ENCODE measurements around the gene DPH3.

Gene DPH3

DNA sequence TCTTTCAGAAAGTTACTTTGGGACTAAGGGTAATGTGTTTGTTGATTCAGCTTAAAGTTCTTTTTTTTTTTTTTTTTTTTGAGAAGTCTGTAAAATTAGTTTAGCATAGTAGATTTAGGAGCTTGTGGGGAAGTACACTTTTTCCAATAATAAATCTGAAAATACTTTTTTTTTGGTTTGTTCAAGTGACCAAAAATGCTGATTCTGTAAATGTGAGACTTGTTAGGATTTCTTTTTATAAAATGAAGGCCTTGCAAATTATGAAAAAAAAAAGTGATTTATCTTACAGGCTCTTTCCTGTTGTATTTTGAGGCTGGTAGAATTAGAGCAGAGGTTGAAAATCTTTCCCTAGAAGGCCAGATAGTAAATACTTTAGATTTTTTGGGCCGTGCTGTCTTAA lies 7.8 kb upstream of the DPH3 start:
- TF ChIP-seq CTCF (IDR thresholded peaks at IDR 0.05; ENCODE audit: low read depth, low read length): no peak
- no peak overlapping the region for H3K4me3 ChIP-seq (ENCODE audit: low read depth, low read length)
- no peak for DNase-seq (ENCODE audit: low read depth, low spot score)
- in situ Hi-C loops (cut with HindIII; ENCODE audit: low sequenced_read_pairs): no loop called here

GRCh38 chr3:16270855-16271254 lies 6.1 kb upstream of the DPH3 start:
- in situ Hi-C loops (cut with HindIII; ENCODE audit: low sequenced_read_pairs): no loop called here
- DNase-seq (ENCODE audit: low read depth, low spot score): no peak
- H3K4me3 ChIP-seq (ENCODE audit: low read depth, low read length): no peak overlapping the region
- TF ChIP-seq CTCF (IDR thresholded peaks at IDR 0.05; ENCODE audit: low read depth, low read length): no peak

DNA sequence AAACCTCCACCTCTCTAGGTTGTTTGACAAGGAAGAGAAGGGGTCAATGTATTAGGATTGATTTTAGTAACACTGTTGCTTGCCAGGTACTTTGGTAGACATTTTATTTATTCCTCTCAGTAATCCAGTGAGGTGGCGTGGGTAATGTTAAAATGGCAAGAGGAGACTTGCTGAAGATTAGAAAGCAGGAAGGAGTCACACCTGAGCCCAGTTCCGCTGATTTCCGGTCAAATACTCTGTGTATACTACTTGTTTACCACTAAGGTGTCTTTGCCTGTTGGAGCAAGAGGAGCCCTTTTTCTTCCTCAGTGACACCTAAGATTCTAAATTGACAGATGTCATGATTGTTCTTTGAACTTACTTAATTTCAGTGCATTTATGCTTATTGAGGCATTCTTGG lies 2.0 kb upstream of the DPH3 start:
- in situ Hi-C loops (cut with HindIII; ENCODE audit: low sequenced_read_pairs): no loop called here
- TF ChIP-seq CTCF (IDR thresholded peaks at IDR 0.05; ENCODE audit: low read depth, low read length): no peak
- no peak overlapping the region for H3K4me3 ChIP-seq (ENCODE audit: low read depth, low read length)
- DNase-seq (ENCODE audit: low read depth, low spot score): no peak

- in situ Hi-C loops (cut with HindIII; ENCODE audit: low sequenced_read_pairs): no loop called here
Observed at GRCh38 chr3:16265455-16265786, 678 bp upstream of the DPH3 start.

GRCh38 chr3:16264174-16264707 lies 502 bp downstream of the DPH3 start:
- peak overlapping the region; percentile 93 for H3K4me3 ChIP-seq (ENCODE audit: low read depth, low read length)
- no peak for TF ChIP-seq CTCF (IDR thresholded peaks at IDR 0.05; ENCODE audit: low read depth, low read length)
- no peak for DNase-seq (ENCODE audit: low read depth, low spot score)
- in situ Hi-C loops (cut with HindIII; ENCODE audit: low sequenced_read_pairs): no loop called here

More at GRCh38 chr3:16265455-16265786, 678 bp upstream of the DPH3 start:
- no peak for TF ChIP-seq CTCF (IDR thresholded peaks at IDR 0.05; ENCODE audit: low read depth, low read length)
- H3K4me3 ChIP-seq (ENCODE audit: low read depth, low read length): peak overlapping the region; percentile 93
- no peak for DNase-seq (ENCODE audit: low read depth, low spot score)

- in situ Hi-C loops (cut with HindIII; ENCODE audit: low sequenced_read_pairs): no loop called here
- H3K4me3 ChIP-seq (ENCODE audit: low read depth, low read length): no peak overlapping the region
- no peak for DNase-seq (ENCODE audit: low read depth, low spot score)
- TF ChIP-seq CTCF (IDR thresholded peaks at IDR 0.05; ENCODE audit: low read depth, low read length): no peak
Observed at GRCh38 chr3:16262174-16262573, 2.6 kb downstream of the DPH3 start.

- H3K4me3 ChIP-seq (ENCODE audit: low read depth, low read length): no peak overlapping the region
- no peak for DNase-seq (ENCODE audit: low read depth, low spot score)
- TF ChIP-seq CTCF (IDR thresholded peaks at IDR 0.05; ENCODE audit: low read depth, low read length): no peak
- in situ Hi-C loops (cut with HindIII; ENCODE audit: low sequenced_read_pairs): no loop called here
Observed at GRCh38 chr3:16260046-16260445, 4.7 kb downstream of the DPH3 start.

Data from astrocyte of the spinal cord (primary cell).